HepG2 (cell line): Measurements from ENCODE around the gene ANKRD39.

Experiments
- CREB3 ChIP-seq: sonication (generic); formaldehyde crosslinking; IDR thresholded peaks from 2 replicates; pipeline ENCODE4 v1.5.0; 2020; ENCODE audit warnings: missing genetic modification reagents
- FOXA3 ChIP-seq: IDR thresholded peaks from 2 replicates; pipeline ENCODE4 v1.6.1; 2016; ENCODE audit warnings: missing genetic modification reagents, missing compliant biosample characterization
- HMG20A ChIP-seq: IDR thresholded peaks from 2 replicates; pipeline ENCODE4 v1.6.1; 2016; ENCODE audit warnings: borderline replicate concordance
- MAFK ChIP-seq, 2 experiments: IDR thresholded peaks in 1 of 2; conservative IDR thresholded peaks in 1 of 2; 2 replicates each; pipeline ENCODE4 v1.6.1; 2011; ENCODE audit warnings: improper control_type of control experiment in 2 of 2, low read length in 2 of 2
- SIN3A ChIP-seq: IDR thresholded peaks from 2 replicates; pipeline ENCODE4 v1.6.1; 2011; ENCODE audit warnings: low read depth, mild to moderate bottlenecking, control low read depth, low read length, borderline replicate concordance
- UBTF ChIP-seq: sonication (generic); formaldehyde crosslinking; IDR thresholded peaks from 2 replicates; pipeline ENCODE4 v1.4.0; 2020; ENCODE audit warnings: mild to moderate bottlenecking, missing genetic modification reagents
- ZNF629 ChIP-seq: sonication (generic); formaldehyde crosslinking; conservative IDR thresholded peaks from 2 replicates; pipeline ENCODE4 v1.5.0; 2020; ENCODE audit warnings: missing genetic modification reagents
- ZNF768 ChIP-seq: sonication (generic); formaldehyde crosslinking; IDR thresholded peaks from 2 replicates; pipeline ENCODE4 v1.4.0; 2020; ENCODE audit warnings: missing genetic modification reagents

- TF ChIP-seq SIN3A: peak; percentile 7; the same call in 1 of the 2 replicates
- no peak for TF ChIP-seq ZNF629
- no peak for TF ChIP-seq MAFK (conservative IDR thresholded peaks at IDR 0.05 in 1 of 2, IDR thresholded peaks at IDR 0.05 in 1 of 2; ENCODE audit: low read length in 2 of 2)
- TF ChIP-seq FOXA3 (CRISPR knock-in tag): no peak
- no peak for TF ChIP-seq CREB3
- TF ChIP-seq HMG20A (CRISPR knock-in tag): no peak
- no peak for TF ChIP-seq ZNF768 (CRISPR knock-in tag)
- peak; percentile 80; the same call in 1 of the 2 replicates for TF ChIP-seq UBTF
Observed at GRCh38 chr2:96869822-96870625, 12.2 kb upstream of the ANKRD39 start, which contains the start of gene SEMA4C.
